Tibial nerve (tissue), 3 donors: ENCODE data around the gene CST5.

ENCODE experiments used
- CTCF ChIP-seq, 5 experiments: fragments of 200-600 bp in 3 of 5; fragments of 450-650 bp in 2 of 5; sonication (generic) in 3 of 5; IDR thresholded peaks; one replicate each; pipeline ENCODE4 v1.5.1; 2016 to 2019; ENCODE audit warnings: antibody characterized with exemption in 5 of 5, mild to moderate bottlenecking in 3 of 5, moderate library complexity in 2 of 5
- POLR2A ChIP-seq, 2 donors: fragments of 450-650 bp; IDR thresholded peaks; one replicate each; pipeline ENCODE4 v1.6.1; 2017; ENCODE audit warnings: antibody characterized with exemption in 2 of 2, mild to moderate bottlenecking in 2 of 2, moderate library complexity in 2 of 2

GRCh38 chr20:23910210-23910609 is 30.7 kb upstream of the CST5 start:
- TF ChIP-seq POLR2A (IDR thresholded peaks at IDR 0.05), result no peak
- no peak for TF ChIP-seq CTCF (IDR thresholded peaks at IDR 0.05)
